ENCODE results near the gene JAK2.

The JAK2 gene

DNA sequence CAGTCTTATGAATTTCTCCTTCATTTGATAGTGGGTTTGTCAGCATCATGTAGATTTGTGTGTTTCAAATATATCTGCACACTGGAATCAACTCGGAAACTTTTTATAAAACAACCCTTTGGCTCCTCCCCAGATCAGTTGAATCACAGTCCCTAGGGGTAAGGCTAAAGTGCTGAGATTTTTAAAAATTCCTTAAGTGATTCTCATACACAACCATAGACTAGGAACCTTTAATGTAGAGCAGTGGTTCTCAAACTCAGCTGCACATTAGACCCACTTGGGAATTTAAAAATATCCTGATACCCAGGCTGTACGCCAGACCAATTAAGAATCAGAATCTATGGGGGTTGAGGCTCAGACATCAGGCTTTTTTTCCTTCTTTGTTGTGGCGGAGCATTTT is 17.5 kb upstream of the JAK2 start:
- H3K36me3 Mint-ChIP-seq: peaks cover 4% of the 10 kb centered on the region
- no peaks in the 10 kb centered on the region for H3K27me3 Mint-ChIP-seq
- peaks cover 16% of the 10 kb centered on the region for H3K4me1 Mint-ChIP-seq (ENCODE audit: low read depth)
- peak overlapping the region; percentile 83 for H3K27ac Mint-ChIP-seq
- H3K4me3 Mint-ChIP-seq: no peak overlapping the region
- H3K9me3 Mint-ChIP-seq (ENCODE audit: low read depth): no peaks in the 10 kb centered on the region

DNA sequence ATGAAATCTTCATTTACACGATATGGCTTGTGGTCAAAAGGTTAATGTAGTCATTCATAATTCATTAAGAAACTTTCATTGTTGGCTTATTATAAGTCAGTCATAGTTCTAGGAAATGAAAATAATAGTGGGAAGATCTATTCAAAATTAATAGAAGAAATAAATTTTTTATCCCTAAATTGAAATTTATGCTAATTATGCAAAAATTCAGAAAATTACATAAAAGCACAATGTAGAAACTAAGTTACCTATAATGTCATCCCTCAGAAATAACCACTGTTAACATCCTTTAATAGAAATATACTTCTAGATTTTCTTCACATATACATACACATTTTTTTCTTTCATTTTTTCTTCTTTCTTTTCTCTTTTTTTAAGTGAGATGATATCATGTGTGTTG is 15.9 kb upstream of the JAK2 start:
- H3K36me3 Mint-ChIP-seq: peaks cover 2% of the 10 kb centered on the region
- H3K4me1 Mint-ChIP-seq (ENCODE audit: low read depth): peaks cover 13% of the 10 kb centered on the region
- no peak overlapping the region for H3K27ac Mint-ChIP-seq
- peak overlapping the region; percentile 46 for H3K4me3 Mint-ChIP-seq
- no peaks in the 10 kb centered on the region for H3K9me3 Mint-ChIP-seq (ENCODE audit: low read depth)
- no peaks in the 10 kb centered on the region for H3K27me3 Mint-ChIP-seq

DNA sequence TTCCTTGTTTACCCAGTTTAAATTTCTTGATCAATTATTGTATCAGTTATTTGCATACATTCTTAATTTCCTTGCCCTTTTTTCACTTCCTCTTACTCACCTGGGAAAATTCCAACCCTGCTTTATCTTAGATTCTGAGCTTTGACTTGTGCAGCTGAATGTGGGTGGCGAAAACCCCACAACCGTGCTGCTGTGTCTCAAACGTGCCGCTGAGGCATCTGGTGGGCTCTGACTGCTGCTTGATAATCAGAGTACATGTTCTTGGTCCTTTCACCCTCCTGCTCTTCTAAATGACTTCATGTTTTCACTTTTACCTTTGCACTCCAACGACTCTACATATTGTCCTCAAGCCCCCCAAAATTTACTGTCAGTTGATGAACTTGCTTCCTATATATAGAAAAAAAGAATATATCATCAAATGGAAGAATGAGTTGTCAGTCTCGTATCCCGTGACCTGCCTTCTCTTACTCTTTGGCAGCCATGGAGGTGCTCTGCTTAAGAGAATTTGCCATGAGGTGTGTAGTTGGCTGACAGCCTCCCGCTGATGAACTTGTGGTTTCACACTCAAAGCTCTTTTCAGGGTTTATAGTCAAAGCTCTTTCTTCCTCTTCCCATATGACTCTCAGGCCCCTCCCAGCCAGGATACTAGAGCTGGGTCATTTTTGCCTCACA is 14.0 kb upstream of the JAK2 start:
- Mint-ChIP-seq H3K4me3 (no peak overlapping the region), H3K36me3 (no peaks in the 10 kb centered on the region), H3K4me1 (ENCODE audit: low read depth) (peaks cover 8% of the 10 kb centered on the region), H3K27ac (no peak overlapping the region), H3K9me3 (ENCODE audit: low read depth) (no peaks in the 10 kb centered on the region), H3K27me3 (no peaks in the 10 kb centered on the region)

DNA sequence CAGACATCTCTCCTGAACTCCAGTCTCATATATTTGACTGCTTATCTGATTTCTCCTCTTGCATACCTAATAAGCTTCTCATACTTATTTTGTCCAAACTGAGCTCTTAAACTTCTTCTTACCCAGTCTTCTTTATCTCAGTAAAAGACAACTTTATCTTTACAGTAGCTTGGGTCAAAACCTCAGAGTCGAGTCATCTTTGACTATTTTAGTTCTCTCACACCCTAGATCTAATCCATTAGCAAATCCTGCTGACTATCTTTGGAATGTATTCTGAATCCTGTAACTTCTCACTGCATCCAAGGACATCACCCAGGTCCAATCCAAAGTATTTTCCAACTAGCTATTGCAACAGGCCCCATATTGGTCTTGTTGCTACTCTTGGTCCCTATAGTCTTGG is 11.8 kb upstream of the JAK2 start:
- Mint-ChIP-seq H3K27ac (no peak overlapping the region), H3K4me1 (ENCODE audit: low read depth) (peaks cover 2% of the 10 kb centered on the region), H3K9me3 (ENCODE audit: low read depth) (no peaks in the 10 kb centered on the region), H3K4me3 (no peak overlapping the region), H3K36me3 (no peaks in the 10 kb centered on the region), H3K27me3 (no peaks in the 10 kb centered on the region)

DNA sequence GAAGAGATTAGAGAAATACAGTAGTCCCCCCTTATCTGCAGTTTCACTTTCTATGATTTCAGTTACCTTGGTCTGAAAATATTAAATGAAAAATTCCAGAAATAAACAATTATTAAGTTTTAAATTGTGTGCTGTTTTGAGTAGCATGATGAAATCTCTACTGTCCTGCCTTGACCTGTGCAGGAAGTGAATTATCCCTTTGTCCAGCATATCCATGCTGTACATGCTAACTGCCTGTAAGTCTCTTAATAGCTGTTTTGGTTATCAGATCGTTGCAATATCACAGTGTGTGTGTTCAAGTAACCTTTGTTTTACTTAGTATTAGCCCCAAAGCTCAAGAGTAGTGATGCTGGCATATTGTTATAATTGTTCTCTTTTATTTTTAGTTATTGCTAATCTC is 11.2 kb upstream of the JAK2 start:
- H3K4me3 Mint-ChIP-seq: no peak overlapping the region
- H3K4me1 Mint-ChIP-seq (ENCODE audit: low read depth): peaks cover 2% of the 10 kb centered on the region
- no peaks in the 10 kb centered on the region for H3K27me3 Mint-ChIP-seq
- H3K9me3 Mint-ChIP-seq (ENCODE audit: low read depth): no peaks in the 10 kb centered on the region
- H3K36me3 Mint-ChIP-seq: no peaks in the 10 kb centered on the region
- H3K27ac Mint-ChIP-seq: no peak overlapping the region

DNA sequence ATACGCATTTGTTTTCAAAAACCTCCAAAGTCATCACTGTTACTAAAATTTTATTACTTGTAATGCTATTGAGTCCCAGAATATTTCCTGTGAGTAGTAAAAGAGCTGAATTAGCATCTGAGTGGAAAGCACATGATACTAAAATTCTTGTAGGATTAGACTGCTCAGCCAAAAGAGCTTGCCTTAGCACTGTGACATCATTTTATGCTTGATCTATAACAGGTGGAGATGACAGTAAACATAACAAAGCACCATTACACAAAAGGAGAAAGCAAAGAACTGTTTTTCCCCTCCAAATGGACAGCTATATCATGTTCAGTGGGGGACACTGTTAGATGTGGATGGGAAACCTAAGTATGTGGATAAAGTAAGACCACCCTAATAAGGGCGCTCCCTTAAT is 5.8 kb upstream of the JAK2 start:
- Mint-ChIP-seq H3K36me3 (no peaks in the 10 kb centered on the region), H3K9me3 (ENCODE audit: low read depth) (no peaks in the 10 kb centered on the region), H3K4me1 (ENCODE audit: low read depth) (peaks cover 47% of the 10 kb centered on the region), H3K27ac (peak overlapping the region; percentile 85), H3K4me3 (no peak overlapping the region), H3K27me3 (no peaks in the 10 kb centered on the region)

DNA sequence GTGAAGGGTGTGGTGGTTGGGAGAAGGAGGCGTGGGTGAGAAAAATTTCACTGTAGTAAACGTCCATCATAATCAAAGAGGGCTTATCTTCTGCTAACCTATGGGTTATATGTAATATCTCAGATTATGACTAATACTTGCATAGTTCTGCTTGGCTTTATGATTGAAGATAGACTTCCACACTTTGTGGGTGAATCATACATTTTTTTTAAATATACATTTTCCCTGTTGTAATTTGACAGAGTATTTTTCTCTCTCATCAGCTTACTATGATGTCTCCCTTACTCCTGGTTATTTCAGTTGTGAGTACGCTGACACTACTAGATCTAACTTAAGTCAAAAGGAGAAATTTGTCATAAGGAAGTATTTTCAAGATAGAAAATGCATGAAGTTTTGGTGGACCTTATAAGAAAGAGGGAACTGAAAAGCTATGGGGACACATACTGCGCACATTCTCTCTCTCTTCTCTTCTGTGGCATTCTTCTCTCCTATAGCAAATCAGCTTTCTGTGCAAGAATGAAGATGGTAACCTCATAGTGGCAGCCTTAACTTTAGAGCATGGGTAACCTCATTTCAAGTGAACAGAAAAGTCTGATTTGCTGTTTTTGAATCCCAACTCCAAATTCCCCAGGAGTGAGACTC is 4.9 kb upstream of the JAK2 start:
- Mint-ChIP-seq H3K4me1 (ENCODE audit: low read depth) (peaks cover 48% of the 10 kb centered on the region), H3K36me3 (no peaks in the 10 kb centered on the region), H3K27ac (peak overlapping the region; percentile 85), H3K9me3 (ENCODE audit: low read depth) (no peaks in the 10 kb centered on the region), H3K27me3 (no peaks in the 10 kb centered on the region), H3K4me3 (peak overlapping the region; percentile 14)

DNA sequence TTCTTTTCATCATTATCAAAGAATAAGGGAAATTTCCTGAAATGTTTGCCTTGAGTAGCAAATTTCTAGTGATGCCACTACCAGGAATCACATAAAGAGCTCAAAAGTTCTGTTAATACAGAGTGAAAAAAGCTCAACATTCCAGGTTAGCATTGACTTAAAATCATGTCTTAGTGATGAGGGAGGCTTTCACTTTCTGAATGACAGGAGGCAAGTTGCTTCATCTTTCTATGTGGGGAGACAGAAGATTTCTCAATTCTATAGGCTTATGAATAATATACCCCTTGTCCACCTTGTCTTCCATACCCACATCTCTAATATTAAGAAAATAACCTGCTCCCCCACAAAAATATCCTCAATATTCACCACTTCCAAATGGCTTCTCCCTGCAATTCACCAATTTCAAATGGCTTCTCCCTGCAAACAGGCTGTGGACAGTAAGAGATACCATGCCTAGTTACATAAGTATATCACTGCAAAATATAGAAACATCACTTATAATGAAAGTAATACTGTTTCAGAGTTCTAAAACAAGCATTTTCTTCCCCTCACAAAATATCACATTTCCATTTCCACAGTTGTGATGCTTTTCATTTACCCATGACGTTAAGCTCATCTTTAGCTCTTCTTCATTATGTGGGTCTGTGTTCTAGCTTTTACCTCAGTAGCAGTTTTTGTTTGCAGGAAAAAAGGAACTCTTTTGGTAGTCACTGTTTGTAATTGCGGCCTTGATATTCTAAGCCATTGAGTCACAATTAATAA is 2.2 kb upstream of the JAK2 start:
- Mint-ChIP-seq H3K27ac (peak overlapping the region; percentile 97), H3K9me3 (ENCODE audit: low read depth) (no peaks in the 10 kb centered on the region), H3K36me3 (peaks cover 3% of the 10 kb centered on the region), H3K4me1 (ENCODE audit: low read depth) (peaks cover 61% of the 10 kb centered on the region), H3K27me3 (no peaks in the 10 kb centered on the region), H3K4me3 (no peak overlapping the region)

DNA sequence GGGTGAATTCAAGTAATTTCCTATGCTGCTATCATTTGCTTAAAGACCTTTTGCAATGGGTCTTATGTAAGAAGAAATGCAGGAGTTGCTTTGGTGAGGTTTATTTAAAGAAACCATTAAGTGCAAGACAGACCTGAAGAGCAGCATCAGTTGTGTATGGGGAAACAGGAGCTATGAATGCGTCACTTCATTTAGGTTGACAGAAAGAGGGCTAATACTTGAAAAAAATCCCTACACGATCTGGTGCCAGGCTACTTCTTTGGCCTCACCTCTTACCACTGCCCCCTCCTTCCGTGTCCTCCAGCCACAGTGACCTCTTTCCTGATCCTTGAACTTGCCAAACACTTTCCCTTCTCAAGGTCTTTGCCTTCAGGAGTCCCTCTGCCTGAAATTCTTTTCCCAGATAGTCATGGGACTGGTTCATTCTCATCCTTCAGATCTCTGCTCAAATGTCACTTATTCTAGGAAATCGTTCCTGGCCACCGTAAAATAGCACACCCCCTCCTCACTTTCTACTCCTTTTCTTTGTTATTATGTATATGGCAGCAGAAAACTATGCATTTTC is 1.4 kb upstream of the JAK2 start:
- peaks cover 3% of the 10 kb centered on the region for H3K36me3 Mint-ChIP-seq
- no peaks in the 10 kb centered on the region for H3K9me3 Mint-ChIP-seq (ENCODE audit: low read depth)
- H3K27me3 Mint-ChIP-seq: no peaks in the 10 kb centered on the region
- peak overlapping the region; percentile 97 for H3K27ac Mint-ChIP-seq
- peaks cover 61% of the 10 kb centered on the region for H3K4me1 Mint-ChIP-seq (ENCODE audit: low read depth)
- H3K4me3 Mint-ChIP-seq: no peak overlapping the region

DNA sequence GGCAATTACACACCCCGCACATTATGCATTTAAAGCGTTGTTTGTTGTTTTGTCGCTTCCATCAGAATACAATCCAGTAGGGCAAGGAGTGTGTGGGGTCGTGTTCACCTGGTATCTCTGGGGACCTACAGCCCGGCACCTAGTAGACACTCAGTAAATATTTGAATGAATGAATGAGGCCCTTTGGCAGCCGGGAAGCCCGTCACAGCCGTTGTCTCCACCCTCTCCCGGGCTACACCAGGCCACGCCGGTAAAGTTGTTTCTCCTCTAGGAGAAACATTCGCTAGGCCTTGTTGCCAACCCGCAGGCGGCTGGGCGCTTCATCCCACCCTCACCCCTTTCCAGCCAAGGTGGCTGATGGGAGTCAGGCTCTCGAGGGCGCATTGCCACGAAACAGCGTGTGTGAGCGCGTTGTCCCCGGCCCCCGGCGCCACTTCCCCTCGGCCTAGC is 876 bp upstream of the JAK2 start:
- Mint-ChIP-seq H3K4me3 (no peak overlapping the region), H3K4me1 (ENCODE audit: low read depth) (peaks cover 59% of the 10 kb centered on the region), H3K27me3 (no peaks in the 10 kb centered on the region), H3K27ac (peak overlapping the region; percentile 97), H3K9me3 (ENCODE audit: low read depth) (no peaks in the 10 kb centered on the region), H3K36me3 (peaks cover 3% of the 10 kb centered on the region)

DNA sequence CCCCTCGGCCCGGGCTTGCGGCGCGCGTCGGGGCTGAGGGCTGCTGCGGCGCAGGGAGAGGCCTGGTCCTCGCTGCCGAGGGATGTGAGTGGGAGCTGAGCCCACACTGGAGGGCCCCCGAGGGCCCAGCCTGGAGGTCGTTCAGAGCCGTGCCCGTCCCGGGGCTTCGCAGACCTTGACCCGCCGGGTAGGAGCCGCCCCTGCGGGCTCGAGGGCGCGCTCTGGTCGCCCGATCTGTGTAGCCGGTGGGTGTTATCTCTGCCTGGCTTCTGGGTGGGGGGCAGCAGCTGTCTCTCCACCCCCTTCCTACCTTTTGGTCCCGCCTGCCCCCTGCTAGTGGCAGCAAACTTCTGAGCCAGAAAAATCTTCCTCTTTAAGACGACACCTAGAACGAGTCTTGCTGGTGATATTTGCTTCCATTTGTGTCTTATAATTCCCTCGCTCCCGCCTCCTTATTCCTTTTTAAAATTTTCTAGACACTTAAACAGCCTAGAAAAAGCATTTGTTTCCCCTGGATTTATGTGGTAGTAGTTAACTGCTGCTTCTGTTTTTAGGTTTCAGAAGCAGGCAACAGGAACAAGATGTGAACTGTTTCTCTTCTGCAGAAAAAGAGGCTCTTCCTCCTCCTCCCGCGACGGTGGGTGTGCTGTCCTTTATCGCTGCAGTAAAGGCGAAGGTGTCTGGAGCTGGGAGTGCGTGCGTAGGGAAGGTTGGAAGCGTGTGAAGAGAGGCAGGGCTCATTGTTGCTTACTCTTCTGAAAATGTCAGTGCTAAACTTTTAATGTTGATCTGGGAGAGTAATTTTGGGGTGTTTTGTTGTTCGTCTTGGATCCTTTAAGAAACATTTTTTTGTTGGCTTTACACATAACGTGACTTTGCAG is 554 bp downstream of the JAK2 start:
- H3K36me3 Mint-ChIP-seq: peaks cover 3% of the 10 kb centered on the region
- H3K27ac Mint-ChIP-seq: peak overlapping the region; percentile 88
- H3K9me3 Mint-ChIP-seq (ENCODE audit: low read depth): no peaks in the 10 kb centered on the region
- H3K4me3 Mint-ChIP-seq: no peak overlapping the region
- no peaks in the 10 kb centered on the region for H3K27me3 Mint-ChIP-seq
- H3K4me1 Mint-ChIP-seq (ENCODE audit: low read depth): peaks cover 45% of the 10 kb centered on the region

DNA sequence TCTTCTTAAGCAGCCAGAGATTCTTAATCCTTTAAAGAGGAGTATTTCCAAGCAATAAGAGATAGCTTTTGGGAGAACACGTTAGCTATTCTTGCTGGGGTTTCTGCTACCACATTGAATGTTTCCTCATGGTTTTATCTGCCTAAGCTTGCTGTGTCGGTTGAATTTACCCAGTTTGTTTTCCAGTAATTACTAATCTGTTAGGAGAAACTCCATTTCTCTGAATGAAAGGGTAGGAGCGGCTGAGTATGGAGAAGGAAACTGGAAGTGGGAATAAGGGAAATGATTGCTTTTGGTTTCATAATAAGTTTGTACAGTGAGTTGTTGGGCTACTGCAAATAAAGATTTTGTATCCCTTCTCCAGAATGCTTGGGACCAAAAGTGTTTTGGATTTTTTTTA is 1.2 kb downstream of the JAK2 start:
- no peaks in the 10 kb centered on the region for H3K9me3 Mint-ChIP-seq (ENCODE audit: low read depth)
- peaks cover 3% of the 10 kb centered on the region for H3K36me3 Mint-ChIP-seq
- no peaks in the 10 kb centered on the region for H3K27me3 Mint-ChIP-seq
- peaks cover 44% of the 10 kb centered on the region for H3K4me1 Mint-ChIP-seq (ENCODE audit: low read depth)
- H3K27ac Mint-ChIP-seq: peak overlapping the region; percentile 88
- no peak overlapping the region for H3K4me3 Mint-ChIP-seq

DNA sequence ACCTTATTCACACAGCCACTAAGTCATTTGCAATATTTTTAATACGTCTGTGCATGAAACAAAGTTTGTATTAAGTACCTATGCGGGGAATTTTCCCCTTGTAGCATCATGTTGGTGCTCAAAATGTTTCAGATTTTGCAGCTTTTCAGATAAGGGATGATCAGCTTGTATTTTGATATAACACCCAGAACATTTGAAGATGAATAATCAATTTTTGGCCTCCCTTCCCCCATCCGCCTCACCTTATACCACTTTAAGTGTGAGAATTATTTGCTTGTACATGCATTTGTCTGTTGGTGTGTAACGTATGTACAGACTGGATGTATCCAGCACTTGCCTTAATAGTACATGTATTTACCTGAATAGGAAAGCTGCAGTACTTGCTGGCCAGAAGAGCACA is 1.7 kb downstream of the JAK2 start:
- H3K27me3 Mint-ChIP-seq: no peaks in the 10 kb centered on the region
- no peak overlapping the region for H3K4me3 Mint-ChIP-seq
- peaks cover 6% of the 10 kb centered on the region for H3K36me3 Mint-ChIP-seq
- H3K4me1 Mint-ChIP-seq (ENCODE audit: low read depth): peaks cover 42% of the 10 kb centered on the region
- H3K9me3 Mint-ChIP-seq (ENCODE audit: low read depth): no peaks in the 10 kb centered on the region
- H3K27ac Mint-ChIP-seq: peak overlapping the region; percentile 71

DNA sequence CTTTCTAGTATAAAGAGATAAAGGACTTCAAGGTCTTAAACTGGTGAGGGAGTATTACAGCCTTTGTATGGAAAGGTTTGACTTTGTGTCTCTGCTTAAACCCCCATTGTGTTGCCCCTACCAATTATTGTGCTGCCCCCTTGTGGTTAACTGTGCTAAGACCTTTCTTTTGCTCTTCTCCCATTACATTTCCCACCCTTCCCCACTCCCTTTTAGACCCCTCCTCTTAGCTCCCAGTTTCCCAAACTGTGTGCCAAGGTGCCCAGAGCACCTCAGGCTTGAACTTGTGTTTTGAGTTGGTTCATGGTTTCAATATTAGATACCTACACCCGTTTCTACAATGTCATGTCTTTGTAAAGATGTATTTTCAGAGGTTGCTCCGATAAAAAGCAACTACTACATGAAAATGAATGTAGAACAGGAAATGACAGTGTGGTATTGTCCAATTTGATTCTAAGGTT is 2.9 kb downstream of the JAK2 start:
- no peaks in the 10 kb centered on the region for H3K27me3 Mint-ChIP-seq
- H3K9me3 Mint-ChIP-seq (ENCODE audit: low read depth): no peaks in the 10 kb centered on the region
- no peak overlapping the region for H3K27ac Mint-ChIP-seq
- peaks cover 41% of the 10 kb centered on the region for H3K4me1 Mint-ChIP-seq (ENCODE audit: low read depth)
- H3K36me3 Mint-ChIP-seq: peaks cover 17% of the 10 kb centered on the region
- no peak overlapping the region for H3K4me3 Mint-ChIP-seq

All from activated naive CD8-positive, alpha-beta T cell (primary cell).